GM12892 (cell line): ENCODE measurements around the gene CLDND1.

Experiments
- DNase-seq: peaks from one replicate; pipeline ENCODE4 v3.0.0; 2011; ENCODE audit not compliant: insufficient read length
- FAIRE-seq: peaks from 2 replicates; lab custom pipeline; 2011; peaks lifted over from hg19 to GRCh38; lab: Jason Lieb, UNC
- POLR2A ChIP-seq: IDR thresholded peaks from 2 replicates; pipeline ENCODE4 v1.6.1; 2011; ENCODE audit warnings: low read depth, low read length, control low read depth
- POLR2AphosphoS5 ChIP-seq: IDR thresholded peaks from 2 replicates; pipeline ENCODE4 v1.6.1; 2011; ENCODE audit warnings: low read depth, low read length, control low read depth
- TAF1 ChIP-seq: IDR thresholded peaks from 2 replicates; pipeline ENCODE4 v1.6.1; 2011; ENCODE audit warnings: low read depth, mild to moderate bottlenecking, control low read depth, low read length, borderline replicate concordance

The CLDND1 gene

GRCh38 chr3:98530676-98531075 lies 8.0 kb upstream of the CLDND1 start:
- TF ChIP-seq TAF1 (no peak), POLR2A (no peak; the same call in 1 of the 2 replicates), POLR2AphosphoS5 (no peak)
- FAIRE-seq (peak; percentile 65), DNase-seq (no peak)

GRCh38 chr3:98529856-98530459 lies 7.3 kb upstream of the CLDND1 start:
- FAIRE-seq, result peak; percentile 72
- no peak for DNase-seq
- TF ChIP-seq POLR2AphosphoS5 (peak; percentile 88), POLR2A (peak; percentile 75), TAF1 (no peak)

- no peak for TF ChIP-seq TAF1
- TF ChIP-seq POLR2A, result peak; percentile 54; the same call in 1 of the 2 replicates
- TF ChIP-seq POLR2AphosphoS5, result peak; percentile 51
These were observed 6.0 kb upstream of the CLDND1 start for GRCh38 chr3:98528474-98529346.

GRCh38 chr3:98525494-98525893 lies 2.8 kb upstream of the CLDND1 start:
- no peak for DNase-seq
- FAIRE-seq, result peak; percentile 93
- no peak for TF ChIP-seq TAF1
- TF ChIP-seq POLR2A, result peak; percentile 81
- peak; percentile 91 for TF ChIP-seq POLR2AphosphoS5

More at GRCh38 chr3:98528474-98529346, 6.0 kb upstream of the CLDND1 start:
- DNase-seq, result no peak
- FAIRE-seq, result peak; percentile 79

GRCh38 chr3:98521897-98522543 lies 682 bp downstream of the CLDND1 start:
- FAIRE-seq, result no peak

GRCh38 chr3:98519351-98519750 lies 3.4 kb downstream of the CLDND1 start:
- TF ChIP-seq TAF1 (no peak), POLR2A (peak; percentile 31; the same call in 1 of the 2 replicates), POLR2AphosphoS5 (peak; percentile 51; the same call in 1 of the 2 replicates)
- peak; percentile 81 for FAIRE-seq
- DNase-seq, result no peak

More at GRCh38 chr3:98521897-98522543, 682 bp downstream of the CLDND1 start:
- TF ChIP-seq POLR2AphosphoS5, result no peak; the same call in 1 of the 2 replicates
- TF ChIP-seq TAF1, result no peak
- TF ChIP-seq POLR2A, result no peak
- no peak for DNase-seq

- FAIRE-seq (no peak), DNase-seq (no peak)
- no peak for TF ChIP-seq POLR2AphosphoS5
- TF ChIP-seq TAF1, result no peak
- TF ChIP-seq POLR2A, result no peak
These were observed 3.9 kb downstream of the CLDND1 start for GRCh38 chr3:98518816-98519215.

GRCh38 chr3:98514948-98515347 lies 7.8 kb downstream of the CLDND1 start:
- FAIRE-seq, result no peak
- TF ChIP-seq TAF1, result no peak
- no peak for TF ChIP-seq POLR2A
- no peak for TF ChIP-seq POLR2AphosphoS5

GRCh38 chr3:98513736-98514135 lies 9.0 kb downstream of the CLDND1 start:
- FAIRE-seq, result no peak
- 0 out of 2 replicates have a peak, but pooled peaks have one; percentile 2 for TF ChIP-seq POLR2A
- no peak for TF ChIP-seq TAF1
- TF ChIP-seq POLR2AphosphoS5, result no peak
- DNase-seq, result no peak

More at GRCh38 chr3:98514948-98515347, 7.8 kb downstream of the CLDND1 start:
- DNase-seq, result no peak

GRCh38 chr3:98513091-98513511 lies 9.6 kb downstream of the CLDND1 start:
- no peak for TF ChIP-seq TAF1
- no peak for TF ChIP-seq POLR2A
- TF ChIP-seq POLR2AphosphoS5, result no peak
- FAIRE-seq (no peak), DNase-seq (no peak)

- TF ChIP-seq POLR2A, result no peak
- no peak for TF ChIP-seq POLR2AphosphoS5
- no peak for TF ChIP-seq TAF1
- FAIRE-seq (no peak), DNase-seq (no peak)
These were observed 10.1 kb downstream of the CLDND1 start for GRCh38 chr3:98512576-98512975.
